Erythroblast (primary cell): Measurements from ENCODE around the gene WDR91.

ENCODE experiments used
- GATA1 ChIP-seq: IDR thresholded peaks from 2 replicates; pipeline ENCODE4 v1.6.1; 2011; ENCODE audit warnings: low read depth, mild to moderate bottlenecking, control low read depth, low read length, moderate library complexity
- POLR2A ChIP-seq: IDR thresholded peaks from 2 replicates; pipeline ENCODE4 v1.6.1; 2011; ENCODE audit warnings: mild to moderate bottlenecking, low read length

DNA sequence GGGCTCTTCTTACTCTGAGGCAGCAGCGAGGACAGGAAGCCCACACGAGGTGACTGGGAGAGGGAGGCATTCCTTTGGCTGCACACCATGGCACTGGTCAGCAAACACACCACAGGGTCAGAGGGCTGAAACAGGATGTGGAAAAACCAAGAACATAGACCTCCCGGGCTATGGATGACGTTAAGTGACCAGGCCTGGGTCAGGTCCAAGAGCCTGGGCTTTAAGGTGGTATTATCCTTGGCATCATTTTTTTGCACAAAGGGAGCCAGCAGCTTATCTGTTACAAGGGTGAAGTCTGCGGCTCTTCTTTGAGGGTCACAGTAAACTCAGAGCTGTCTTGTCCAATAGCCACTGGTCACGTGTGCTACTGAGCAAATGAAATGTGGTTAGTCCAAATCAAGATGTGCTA lies 7.0 kb downstream of the WDR91 start:
- TF ChIP-seq POLR2A (no peak), GATA1 (no peak)
